HG02870 (cell line): ENCODE results near the gene SKAP2.

Experiments
- ATAC-seq: cut with Tn5 transposase; IDR thresholded peaks from one replicate; pipeline ENCODE4 v1.9.1; 2021; ENCODE audit warnings: mild to moderate bottlenecking, moderate library complexity; ENCODE audit not compliant: unreplicated experiment

The SKAP2 gene

DNA sequence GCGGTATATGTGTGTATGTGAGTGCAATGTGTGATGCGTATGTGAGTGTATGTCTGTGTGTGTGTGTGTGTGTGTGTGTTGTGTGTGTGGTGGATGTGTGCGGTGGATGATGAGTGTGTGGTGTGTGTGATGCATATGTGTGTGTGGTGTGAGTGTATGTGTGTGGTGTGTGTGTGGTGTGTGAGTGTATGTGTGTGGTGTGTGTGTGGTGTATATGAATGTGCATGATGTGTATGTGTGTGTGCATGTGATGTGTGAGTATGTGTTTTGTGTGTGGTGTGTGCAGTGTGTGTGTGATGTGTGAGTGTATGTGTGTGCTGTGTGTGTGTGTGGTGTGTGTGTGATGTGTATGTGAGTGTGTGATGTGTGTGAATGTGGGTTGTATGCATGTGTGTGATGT is 222.0 kb downstream of the SKAP2 start:
- ATAC-seq: no peak

DNA sequence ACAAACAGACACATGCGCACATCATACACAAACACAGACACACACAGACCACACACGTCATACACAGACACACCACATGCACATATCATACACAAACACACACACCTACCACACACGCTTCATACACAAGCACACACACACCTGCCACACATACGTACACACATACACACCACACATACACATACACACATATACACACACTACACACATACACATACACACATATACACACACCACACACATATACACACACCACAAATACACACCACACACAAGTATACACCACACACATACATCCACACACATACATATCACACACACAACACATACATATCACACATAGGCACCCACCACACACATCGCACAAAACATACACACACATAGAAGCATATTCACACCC is 224.7 kb downstream of the SKAP2 start:
- no peak for ATAC-seq

DNA sequence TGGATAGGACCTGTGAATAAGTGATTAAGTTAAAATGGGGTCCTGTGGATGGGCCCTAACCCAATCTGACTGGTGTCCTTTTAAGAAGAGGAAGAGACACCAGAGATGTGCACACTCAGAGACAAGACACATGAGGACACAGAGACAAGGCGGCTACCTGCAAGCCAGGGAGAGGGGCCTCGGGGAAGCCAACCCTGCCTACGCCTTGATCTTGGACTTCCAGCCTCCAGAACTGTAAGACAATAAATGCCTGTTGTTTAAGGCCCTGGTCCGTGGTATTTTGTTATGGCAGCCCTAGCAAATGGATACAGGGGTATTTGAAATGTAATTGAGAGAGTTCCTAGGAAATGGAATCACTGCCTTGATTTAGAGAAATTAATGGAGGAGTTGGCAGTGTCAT is 225.3 kb downstream of the SKAP2 start:
- no peak for ATAC-seq

DNA sequence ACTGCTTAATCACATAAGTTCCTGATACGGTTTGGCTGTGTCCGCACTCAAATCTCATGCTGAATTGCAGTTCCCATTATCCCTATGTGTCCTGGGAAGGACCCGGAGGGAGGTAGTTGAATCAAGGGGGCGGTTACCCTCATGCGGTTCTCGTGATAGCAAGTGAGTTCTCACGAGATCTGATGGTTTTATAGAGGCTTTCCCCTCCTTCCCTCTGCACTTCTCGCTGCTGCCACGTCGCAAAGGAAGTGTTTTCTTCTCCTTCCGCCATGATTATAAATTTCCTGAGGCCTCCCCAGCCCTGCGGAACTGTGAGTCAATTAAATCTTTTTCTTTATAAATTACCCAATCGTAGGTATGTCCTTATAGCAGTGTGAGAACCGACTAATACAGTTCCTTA is 226.2 kb downstream of the SKAP2 start:
- no peak for ATAC-seq

DNA sequence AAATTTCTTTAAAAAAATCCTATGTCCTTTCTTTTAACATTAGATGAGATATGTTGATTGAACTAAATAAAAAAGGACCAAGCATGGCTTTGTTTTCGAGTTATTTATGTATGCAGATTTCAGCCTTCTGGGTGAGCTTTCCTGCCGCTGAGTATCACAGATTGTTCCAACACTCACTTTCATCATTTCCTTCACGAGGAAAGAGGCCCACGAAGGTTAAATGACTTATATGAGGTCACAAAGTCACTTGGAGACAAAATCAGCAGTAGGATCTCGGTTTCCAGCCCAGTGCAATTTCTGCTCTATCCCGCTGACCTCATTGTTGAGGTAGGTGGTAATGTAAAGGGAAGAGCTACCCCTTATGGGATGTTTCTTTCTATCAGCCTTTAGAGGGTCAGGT is 226.8 kb downstream of the SKAP2 start:
- ATAC-seq: no peak

DNA sequence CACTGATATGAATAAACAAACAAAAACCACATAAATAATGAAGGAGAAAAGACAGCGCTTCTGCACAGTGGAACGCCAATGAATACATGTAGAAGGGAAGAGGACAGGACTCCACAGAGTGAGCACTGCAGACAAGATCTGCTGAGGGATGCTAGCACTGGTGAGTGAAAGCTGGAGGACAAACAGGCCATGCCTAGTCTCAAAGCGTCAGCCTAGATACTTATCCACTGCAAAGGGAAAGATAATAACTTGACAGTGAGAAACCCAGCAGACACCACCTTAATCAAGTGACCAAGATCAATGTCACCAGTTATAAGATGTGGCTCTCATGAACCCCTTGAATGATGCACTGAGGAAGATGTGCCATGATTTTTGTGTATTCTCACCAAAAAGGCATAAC is 227.6 kb downstream of the SKAP2 start:
- ATAC-seq: no peak

DNA sequence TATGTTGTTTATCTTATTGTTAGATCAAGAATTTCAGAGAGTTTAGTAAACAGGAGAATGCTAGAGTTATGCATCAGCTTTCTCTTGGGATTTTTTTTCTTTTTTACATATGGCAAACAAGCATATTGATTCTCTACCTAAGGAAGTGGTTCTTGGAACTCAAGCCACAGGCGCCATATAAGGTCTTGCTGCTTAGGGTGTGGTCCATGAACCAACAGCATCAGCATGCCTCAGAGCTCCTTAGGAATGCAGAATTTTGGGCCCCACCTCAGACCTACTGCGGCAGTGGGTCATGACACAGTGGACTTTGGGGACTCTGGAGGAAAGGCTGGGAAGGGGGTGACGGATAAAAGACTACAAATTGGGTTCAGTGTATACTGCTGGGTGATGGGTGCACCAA is 230.8 kb downstream of the SKAP2 start:
- no peak for ATAC-seq

DNA sequence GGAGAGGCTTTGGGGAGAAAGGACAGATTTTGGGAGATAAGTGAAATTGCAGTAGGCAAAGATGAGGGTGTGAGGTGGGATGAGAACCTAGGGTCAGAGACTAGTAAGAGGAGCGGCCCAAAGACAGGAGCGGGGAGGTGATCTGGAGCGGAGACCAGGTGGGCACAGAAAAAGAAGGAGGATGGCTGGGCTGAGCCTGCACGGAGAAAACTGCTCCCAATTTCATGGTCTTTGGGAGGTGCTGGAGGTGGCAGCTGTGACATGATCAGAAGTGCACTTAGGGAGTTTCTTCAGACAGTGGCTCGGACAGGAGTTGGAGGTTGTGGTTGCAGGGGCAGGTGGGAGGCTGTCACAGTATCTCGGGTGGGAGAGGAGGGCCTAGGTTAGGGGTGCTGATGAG is 232.8 kb downstream of the SKAP2 start:
- ATAC-seq: no peak

DNA sequence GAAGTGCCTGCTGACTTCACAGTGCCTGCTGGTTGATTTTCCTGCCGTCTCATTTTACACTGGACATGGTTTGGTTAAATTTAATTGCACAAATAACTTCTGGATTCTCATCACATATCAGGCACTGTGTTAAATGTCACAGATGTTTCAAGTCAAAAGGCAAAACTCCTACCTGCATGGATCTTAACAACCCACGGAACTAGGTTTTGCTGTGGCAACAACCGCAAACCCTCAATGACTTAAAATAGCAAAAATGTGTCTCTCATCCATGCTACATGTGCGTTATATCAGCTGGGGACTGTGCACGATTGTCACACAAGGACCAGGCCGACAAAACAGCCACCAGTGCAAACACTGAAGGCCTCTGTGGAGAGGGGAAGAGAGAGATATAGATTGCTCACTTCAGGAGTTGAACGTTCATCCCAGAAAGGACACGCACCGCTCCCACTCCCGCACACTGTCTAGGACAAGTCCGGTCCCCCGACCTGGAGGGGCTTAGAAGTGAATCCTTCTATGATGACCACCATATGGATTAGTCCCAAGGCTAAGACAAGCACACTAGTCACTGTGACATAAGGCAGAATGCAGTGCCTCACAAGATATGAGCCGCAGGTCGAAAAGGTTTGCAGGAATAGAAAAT is 233.3 kb downstream of the SKAP2 start:
- no peak for ATAC-seq

DNA sequence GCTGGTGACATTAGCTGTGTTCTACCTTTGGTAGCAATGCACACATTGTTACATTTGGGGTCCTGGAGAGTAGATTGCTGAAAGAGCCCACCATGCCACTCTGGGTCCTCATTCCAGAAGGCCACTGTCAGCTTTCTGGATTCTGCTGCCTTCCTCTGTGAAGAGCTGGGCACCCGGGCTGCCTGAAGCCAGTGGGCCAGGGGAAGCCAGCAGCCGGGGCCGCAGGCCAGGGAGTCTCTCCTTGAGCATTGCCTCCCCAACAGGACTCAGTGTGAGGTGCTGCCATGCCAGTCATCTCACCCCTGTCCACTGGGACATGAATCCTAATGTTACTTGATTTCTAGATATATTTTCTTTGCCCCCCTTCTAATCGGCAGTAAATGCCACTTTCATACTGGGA is 234.0 kb downstream of the SKAP2 start:
- ATAC-seq: no peak

DNA sequence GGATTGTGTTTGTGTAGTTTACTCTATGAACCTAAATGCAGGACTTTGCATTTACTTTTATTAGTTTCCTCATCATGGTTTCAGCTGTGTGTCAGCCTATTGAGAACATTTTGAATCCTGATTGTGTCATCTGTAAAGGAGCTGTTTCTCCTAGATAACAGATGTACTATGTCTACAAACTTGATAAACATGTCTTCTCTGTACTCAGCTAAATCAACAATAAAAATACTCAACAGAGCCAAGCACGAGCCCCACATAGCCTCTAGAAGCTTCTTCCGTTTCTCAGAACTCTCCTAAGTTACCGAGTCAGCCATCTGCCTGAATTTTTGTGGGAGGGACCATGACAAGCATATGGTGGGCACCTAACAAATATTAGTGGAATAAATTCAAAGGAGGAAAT is 234.7 kb downstream of the SKAP2 start:
- no peak for ATAC-seq

DNA sequence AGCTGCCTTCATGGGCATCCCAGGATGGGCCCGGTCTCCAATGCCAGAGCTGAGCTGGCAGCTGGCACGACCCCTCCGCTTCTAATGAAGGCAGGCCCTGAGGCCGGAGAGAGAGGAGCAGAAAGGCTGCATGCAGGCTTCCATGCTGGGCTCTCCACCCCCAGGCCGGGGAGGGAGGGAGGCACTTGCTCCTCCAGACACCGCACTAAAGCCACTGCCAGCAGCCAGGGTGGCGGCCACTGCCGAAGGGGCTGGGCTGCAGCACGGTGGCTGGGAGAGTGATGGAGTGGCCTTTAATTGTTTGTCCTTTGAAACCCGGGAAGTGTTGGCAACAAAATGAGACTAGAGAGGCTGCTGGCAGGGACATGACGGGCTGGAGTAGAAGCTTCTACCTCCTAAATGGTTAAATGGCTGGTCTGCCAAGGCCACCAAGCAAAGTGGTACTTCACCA is 236.5 kb downstream of the SKAP2 start:
- no peak for ATAC-seq

DNA sequence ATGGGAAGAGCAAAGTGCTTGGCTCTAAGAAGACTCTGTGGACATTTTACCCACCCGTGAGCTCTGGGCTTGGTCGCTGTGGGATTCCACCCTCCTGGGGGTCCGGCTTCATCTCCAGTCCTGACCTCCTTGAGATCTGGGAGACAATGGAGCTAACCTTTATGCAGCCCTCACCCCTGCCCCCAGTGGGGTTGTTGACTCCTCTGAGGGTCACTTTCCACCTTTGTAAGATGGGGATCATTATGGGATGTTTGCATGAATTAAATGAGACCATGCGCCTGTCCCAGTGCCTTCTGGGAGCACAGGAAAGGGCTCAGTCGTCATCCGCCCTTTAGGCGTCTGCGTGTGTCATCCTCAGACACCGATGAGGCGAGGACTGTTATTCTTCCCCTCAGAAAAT is 237.2 kb downstream of the SKAP2 start:
- no peak for ATAC-seq

DNA sequence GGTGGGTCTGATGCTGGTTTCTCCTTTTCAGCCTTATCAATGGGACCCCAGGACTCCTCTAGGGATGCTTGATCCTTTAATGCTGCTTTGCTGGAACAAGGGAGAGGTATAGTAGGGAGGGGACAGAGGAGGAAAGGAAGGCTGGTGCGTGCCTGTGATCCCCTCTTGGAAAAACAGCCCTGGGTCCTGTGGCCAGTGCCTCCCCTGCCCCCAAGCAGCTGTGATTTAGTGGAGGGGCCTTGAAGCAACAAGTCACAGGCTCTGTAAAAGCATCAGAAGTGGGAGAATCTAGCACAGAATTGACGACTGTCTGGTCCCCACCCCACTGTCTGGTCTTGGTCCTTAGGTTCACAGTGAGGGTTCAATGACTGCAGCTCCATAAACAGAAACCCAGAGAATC is 237.7 kb downstream of the SKAP2 start:
- ATAC-seq: no peak

DNA sequence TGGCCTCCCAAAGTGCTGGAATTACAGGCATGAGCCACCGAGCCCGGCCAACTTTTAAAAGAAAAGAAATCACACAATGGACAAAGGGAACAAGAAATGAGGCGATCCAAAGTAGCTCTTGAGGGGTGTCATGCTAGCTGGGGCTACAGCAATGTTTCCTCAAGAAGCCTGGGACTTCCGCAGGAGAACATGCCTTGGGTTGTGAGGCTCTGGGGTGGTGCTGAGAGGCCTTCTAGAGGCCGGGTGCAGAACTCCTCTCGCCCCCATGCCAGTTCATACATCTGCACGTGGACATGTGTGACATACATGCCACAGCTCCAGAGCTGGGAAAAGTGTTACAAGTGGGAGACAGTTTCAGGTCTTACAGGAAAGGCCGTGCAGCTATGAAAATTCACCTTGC is 238.2 kb downstream of the SKAP2 start:
- ATAC-seq: no peak

DNA sequence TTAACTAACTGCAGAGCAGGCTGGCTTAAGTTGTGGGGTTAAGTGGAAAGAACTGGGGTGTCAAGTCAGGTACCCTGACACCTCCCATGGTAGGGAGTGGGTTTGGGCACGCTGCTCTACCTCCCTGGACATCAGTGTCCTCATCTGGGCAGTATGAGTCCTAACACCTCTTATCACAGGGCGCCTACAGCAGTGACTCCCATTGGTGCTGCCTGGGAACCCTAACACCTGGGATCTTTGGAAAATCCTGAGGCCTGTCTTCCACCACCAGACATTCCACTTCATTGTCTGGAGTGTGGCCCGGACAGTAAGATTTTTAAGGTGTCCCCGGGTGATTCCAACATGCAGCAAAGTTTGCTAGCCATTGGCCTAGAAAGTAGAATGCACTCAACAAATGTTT is 239.1 kb downstream of the SKAP2 start:
- ATAC-seq: no peak

DNA sequence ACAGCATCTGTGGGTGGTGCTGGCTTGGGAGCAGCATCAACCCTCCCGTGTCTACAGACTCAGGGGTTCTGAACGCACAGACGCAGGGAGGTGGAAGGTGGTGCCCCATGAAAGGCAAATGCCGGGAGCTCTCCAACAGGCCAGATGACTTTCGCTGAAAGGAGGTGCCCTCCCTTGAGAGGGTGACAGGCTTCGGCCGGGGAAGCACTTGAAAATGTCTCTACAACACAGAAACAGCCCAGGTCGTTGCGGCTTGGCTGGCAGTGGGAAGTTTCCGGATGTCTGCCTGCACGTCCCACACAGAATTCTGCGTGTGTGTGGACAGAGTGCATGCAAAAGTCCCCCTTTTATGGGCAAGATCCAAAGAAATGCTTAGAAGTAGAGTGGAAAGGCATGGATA is 239.6 kb downstream of the SKAP2 start:
- ATAC-seq: no peak

DNA sequence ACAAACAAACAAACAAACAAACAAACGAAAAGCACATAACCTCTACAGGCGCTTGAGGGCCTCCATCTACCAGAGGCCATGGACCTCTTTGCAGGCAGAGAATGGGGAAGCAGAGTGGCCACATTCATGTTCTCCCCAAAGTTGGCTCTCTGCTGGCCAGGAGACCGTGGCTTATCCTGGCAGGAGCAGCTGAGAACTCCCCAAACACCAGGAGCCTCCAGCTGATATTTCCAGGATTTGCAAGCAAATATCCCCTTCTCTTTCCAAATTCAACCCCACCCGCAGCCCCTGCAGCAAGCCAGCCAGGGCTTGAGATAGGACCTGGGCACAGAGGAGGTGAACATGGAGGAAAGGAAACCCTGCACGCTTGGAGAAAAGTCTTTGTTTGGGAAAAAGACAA is 240.0 kb downstream of the SKAP2 start:
- no peak for ATAC-seq

DNA sequence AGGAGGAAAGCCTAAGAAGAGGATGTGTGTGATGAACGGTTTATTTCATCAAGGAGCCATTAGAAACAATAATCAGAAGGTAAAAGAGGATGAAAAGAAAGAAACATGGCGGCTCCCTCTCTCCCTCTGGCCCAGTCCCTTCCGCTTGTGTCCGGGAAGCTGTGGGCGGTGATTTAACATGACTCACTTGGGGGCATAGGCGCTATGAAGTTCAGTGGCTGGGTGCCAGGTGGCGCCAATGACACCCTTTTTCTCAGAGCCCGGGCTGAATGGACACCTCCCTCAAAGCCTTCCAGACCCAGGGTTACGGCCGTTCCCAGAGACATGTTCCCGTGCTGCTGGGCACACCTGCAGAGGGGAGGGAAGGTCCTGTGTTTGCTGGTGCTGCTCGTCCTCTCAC is 244.0 kb downstream of the SKAP2 start:
- ATAC-seq: no peak

DNA sequence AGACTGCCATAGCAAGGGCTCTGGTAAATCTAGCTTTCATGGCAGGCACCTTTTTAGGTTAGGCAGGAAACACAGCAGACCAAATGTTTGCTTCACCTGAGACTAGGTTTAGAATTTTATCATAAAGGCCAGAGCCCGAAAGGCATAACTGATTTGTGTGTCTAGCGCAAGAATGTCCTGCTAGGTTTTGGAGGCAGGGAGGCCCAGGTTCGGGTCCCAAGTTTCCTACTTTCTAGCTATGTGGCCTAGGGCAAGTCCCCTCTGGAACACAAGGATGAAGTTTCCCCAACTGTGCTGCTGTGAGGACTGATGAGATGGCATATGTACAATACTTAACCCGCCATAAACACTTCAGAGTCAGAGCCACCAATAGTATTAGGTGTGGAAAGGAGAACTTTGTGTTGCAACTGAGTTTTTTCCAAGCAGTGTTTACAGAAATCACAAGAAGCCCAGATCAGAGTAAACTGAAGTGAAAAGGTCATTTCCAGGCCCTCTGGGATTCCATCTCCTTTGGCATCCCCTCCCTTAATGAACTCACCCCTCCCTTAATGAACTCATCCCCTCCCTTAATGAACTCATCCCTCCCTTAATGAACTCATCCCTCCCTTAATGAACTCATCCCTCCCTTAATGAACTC is 244.9 kb downstream of the SKAP2 start:
- ATAC-seq: no peak

DNA sequence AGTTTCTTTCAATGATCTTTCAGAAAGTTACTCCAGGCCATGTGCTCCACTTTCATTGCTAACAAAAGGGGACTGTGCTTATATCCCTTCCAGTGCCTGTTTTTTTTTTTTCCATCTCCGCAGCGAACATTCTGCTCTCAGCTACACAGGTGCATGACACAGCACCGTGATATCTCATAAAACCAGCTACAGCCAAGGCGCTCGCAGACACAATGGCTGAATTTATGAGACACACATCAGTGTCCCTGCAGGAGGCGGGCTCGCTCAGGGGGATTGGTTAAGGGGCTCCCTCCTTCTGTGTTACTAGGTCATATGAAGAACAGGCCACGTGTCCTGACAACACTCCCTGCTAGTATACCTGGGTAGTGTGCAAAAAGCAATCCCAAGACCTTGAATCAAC is 245.5 kb downstream of the SKAP2 start:
- ATAC-seq: no peak

DNA sequence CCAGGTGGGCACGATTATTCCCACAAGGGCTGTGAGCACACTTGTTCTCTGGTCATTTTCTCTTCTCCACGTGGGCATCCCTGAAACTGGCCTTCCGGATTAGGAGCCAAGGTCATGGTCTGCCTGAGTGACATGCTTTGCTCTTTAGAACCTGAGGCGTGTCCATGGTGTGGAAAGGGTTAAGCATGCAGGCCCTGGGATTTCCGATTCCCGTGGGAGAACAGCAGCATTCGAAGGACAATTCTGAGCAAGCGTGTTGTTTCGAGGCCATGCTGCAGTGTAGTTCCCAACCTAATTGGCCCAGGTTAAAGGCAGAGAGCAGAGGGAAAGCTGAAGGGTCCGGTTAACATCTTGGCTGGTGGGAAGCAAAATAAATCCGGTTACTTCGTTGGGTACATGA is 245.9 kb downstream of the SKAP2 start:
- no peak for ATAC-seq
